ENCODE measurements around the gene ELMOD1.

ELMOD1 gene

DNA sequence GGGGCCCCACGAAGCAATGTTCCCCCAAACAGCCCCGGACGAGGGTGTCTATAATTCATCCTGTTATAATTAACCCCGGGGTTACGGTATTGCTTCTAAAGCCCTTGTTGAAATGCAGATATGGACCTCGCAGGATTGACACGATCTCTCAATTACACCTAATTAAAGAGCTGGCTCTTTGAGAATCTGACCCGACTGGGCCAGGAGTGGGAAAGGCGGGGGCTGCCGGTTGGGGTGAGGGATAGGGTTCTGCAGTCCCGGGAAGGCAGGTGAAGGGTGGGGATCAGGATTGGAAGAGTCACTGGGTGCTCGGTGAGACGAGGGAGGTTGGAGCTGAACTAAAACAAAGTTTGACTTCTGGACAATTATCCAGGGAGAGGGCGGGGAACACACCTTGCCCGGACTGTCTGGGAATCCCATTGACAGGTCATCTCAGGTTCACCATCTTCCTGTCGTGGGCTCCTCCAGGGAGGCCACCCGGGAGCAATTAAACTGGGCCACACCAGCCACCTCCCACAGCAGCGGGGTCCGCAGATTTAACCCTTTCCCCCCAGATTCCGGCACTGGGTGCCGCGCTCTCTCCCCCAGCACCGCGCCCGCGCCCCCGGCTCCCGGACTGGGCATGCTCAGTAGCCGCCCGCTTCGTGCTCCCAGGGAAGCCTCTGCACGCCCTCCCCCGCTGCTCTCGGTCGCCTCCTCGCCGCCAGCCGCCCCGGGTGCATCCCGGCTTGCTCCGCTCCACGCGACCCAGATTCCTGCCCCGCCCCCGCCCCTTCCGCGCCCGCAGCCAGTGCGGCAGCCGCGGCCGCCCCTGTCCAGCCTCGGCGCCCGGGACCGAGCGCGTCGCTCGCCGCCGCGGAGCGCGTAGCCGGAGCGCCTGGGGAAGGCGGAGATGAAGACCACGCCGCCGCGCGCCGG lies at the start of gene ELMOD1:
ELMOD1 (plus strand) TSS at position 688 of the 918 bp plus-strand sequence. CDS start 27,043 bp downstream, outside the sequence.
- Histone ChIP-seq H3K4me3 (ENCODE audit: low read depth in 1 of 2, low read length in 2 of 2) (peak within 1 kb of the TSS; percentile 47 to 63), H3K9me3 (ENCODE audit: low read length) (no peaks in the 10 kb centered on the region), H3K27me3 (ENCODE audit: control insufficient read depth in 1 of 2, insufficient read depth in 2 of 2, low read length in 2 of 2) (peaks cover 23 to 39% of the 10 kb centered on the region in 2 donors), H3K9ac (ENCODE audit: low read length) (no peak within 1 kb of the TSS), H3K4me1 (ENCODE audit: insufficient read depth, low read length) (no peaks in the 10 kb centered on the region), H3K36me3 (ENCODE audit: insufficient read depth, low read length) (no peaks in the 10 kb centered on the region), H3K27ac (ENCODE audit: low read depth, low read length) (no peak within 1 kb of the TSS)

DNA sequence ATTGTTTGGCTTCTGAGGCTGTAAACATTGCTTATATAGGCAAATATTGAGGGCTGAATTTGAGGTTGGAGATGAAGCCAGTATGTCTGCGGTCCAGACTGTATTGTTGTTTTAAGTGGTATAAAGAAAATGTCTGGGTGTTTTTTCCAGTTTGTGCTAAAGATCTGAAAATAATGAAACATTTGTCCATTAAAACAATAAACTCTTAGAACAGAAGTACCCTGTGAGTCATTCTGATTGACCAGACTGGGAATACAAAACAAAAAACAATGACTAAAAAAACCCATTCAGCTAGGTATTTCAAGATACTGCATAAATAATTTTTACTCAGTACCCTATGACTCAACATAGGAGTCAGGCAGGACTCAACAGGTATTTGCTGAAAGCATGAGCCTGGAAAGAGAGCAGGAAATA lies 45.8 kb upstream of the ELMOD1 start:
- H3K4me1 ChIP-seq (ENCODE audit: insufficient read depth, low read length), result no peaks in the 10 kb centered on the region
- H3K4me3 ChIP-seq (ENCODE audit: low read depth in 1 of 2, low read length in 2 of 2), result no peak overlapping the region
- H3K9me3 ChIP-seq (ENCODE audit: low read length), result no peaks in the 10 kb centered on the region
- H3K36me3 ChIP-seq (ENCODE audit: insufficient read depth, low read length), result peaks cover 3% of the 10 kb centered on the region
- no peaks in the 10 kb centered on the region for H3K27me3 ChIP-seq (ENCODE audit: control insufficient read depth in 1 of 2, insufficient read depth in 2 of 2, low read length in 2 of 2)
- H3K9ac ChIP-seq (ENCODE audit: low read length), result no peak overlapping the region
- H3K27ac ChIP-seq (ENCODE audit: low read depth, low read length), result no peak overlapping the region

DNA sequence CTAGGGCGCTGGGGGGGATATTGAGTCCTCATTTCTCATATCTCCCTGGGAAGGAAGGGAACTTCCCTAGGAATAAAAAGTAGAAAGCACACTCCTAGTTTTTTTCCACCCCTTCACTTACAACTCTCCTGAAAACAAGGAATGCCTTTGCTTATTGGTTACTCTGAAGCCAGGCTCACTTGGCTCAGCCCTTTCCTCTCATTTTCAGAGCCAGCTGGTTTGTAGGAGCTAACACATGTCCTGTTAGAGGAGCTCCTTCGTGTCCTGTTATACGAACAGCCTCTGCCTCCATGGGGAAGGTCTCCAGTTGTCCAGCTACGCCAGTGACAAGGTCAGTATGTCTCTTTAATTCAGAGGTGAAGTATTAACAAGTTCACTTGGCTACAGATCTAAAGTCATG lies 43.0 kb upstream of the ELMOD1 start:
- Histone ChIP-seq H3K9ac (ENCODE audit: low read length) (no peak overlapping the region), H3K9me3 (ENCODE audit: low read length) (no peaks in the 10 kb centered on the region), H3K36me3 (ENCODE audit: insufficient read depth, low read length) (peaks cover 3% of the 10 kb centered on the region), H3K4me1 (ENCODE audit: insufficient read depth, low read length) (no peaks in the 10 kb centered on the region), H3K4me3 (ENCODE audit: low read depth in 1 of 2, low read length in 2 of 2) (no peak overlapping the region), H3K27me3 (ENCODE audit: control insufficient read depth in 1 of 2, insufficient read depth in 2 of 2, low read length in 2 of 2) (no peaks in the 10 kb centered on the region), H3K27ac (ENCODE audit: low read depth, low read length) (no peak overlapping the region)

DNA sequence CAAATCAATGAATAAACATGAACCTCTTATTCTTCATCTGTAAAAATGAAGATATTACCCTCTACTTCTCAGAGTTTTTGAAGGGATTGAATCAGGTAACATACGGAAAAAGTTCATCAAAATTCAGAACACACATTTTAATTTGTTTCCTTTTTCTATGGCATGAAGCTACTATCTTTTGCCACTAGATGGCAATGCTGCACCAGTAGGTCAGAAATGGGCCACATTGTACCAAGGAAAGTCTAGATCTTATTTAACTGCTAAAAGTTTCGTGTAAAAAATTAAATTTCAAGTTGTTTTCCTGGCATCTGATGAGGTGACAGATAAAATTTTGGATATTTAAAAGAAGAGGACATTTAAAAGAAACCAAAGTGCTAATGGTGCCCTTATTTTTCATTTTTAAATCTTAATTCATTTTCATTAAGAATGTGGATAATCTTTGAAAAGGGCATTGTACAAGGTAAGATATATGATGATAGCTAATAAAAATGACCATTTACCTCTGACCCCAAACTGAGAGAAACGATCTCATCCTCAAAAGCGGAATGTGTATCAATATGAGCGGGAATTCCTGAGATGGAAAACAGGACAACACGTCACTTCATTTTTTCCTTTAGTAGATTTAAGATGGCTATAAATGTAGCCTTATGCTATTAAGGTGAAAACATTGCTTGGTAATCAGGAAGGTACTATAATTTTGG lies 41.5 kb upstream of the ELMOD1 start:
- Histone ChIP-seq H3K27ac (ENCODE audit: low read depth, low read length) (no peak overlapping the region), H3K27me3 (ENCODE audit: control insufficient read depth in 1 of 2, insufficient read depth in 2 of 2, low read length in 2 of 2) (no peaks in the 10 kb centered on the region), H3K36me3 (ENCODE audit: insufficient read depth, low read length) (peaks cover 7% of the 10 kb centered on the region), H3K4me1 (ENCODE audit: insufficient read depth, low read length) (no peaks in the 10 kb centered on the region), H3K4me3 (ENCODE audit: low read depth in 1 of 2, low read length in 2 of 2) (no peak overlapping the region), H3K9me3 (ENCODE audit: low read length) (no peaks in the 10 kb centered on the region), H3K9ac (ENCODE audit: low read length) (no peak overlapping the region)

DNA sequence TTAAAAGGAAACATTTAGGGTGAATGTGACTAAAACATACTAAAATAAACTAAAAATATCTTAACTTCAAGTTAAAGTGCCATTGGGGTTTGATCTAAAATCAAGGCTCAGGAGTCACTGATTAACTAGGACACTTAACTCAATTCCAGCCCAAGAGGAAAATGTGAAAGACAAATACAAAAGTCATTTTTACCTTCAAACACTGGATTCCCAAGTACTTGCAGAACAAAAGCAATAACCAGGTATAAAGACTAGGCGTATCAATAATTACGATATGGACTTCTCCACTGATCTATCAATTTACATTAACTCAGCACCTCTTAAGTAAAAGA lies 41.0 kb upstream of the ELMOD1 start:
- no peak overlapping the region for H3K4me3 ChIP-seq (ENCODE audit: low read depth in 1 of 2, low read length in 2 of 2)
- H3K9ac ChIP-seq (ENCODE audit: low read length), result no peak overlapping the region
- no peaks in the 10 kb centered on the region for H3K9me3 ChIP-seq (ENCODE audit: low read length)
- peaks cover 7% of the 10 kb centered on the region for H3K36me3 ChIP-seq (ENCODE audit: insufficient read depth, low read length)
- H3K27me3 ChIP-seq (ENCODE audit: control insufficient read depth in 1 of 2, insufficient read depth in 2 of 2, low read length in 2 of 2), result no peaks in the 10 kb centered on the region
- H3K4me1 ChIP-seq (ENCODE audit: insufficient read depth, low read length), result no peaks in the 10 kb centered on the region
- no peak overlapping the region for H3K27ac ChIP-seq (ENCODE audit: low read depth, low read length)

DNA sequence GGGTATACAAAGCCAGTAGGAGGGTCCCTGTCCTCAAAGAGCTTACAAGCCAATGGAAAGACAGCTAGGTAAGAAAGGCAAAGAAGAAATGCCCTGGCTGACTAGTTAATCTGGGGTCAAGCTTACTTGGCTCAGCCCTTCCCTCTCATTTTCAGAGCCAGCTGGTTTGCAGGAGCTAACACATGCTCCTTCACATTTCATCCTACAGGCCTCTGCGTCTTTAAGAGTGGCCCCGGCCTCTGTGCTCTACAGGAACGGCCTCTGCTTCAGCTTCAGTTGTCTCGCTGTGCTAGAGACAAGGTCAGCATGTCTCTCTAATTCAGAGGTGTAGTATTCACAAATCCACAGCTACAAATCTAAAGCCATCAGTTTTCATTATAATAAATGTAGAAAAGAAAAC lies 40.6 kb upstream of the ELMOD1 start:
- no peak overlapping the region for H3K4me3 ChIP-seq (ENCODE audit: low read depth in 1 of 2, low read length in 2 of 2)
- no peaks in the 10 kb centered on the region for H3K27me3 ChIP-seq (ENCODE audit: control insufficient read depth in 1 of 2, insufficient read depth in 2 of 2, low read length in 2 of 2)
- H3K4me1 ChIP-seq (ENCODE audit: insufficient read depth, low read length), result no peaks in the 10 kb centered on the region
- H3K36me3 ChIP-seq (ENCODE audit: insufficient read depth, low read length), result peaks cover 7% of the 10 kb centered on the region
- no peak overlapping the region for H3K9ac ChIP-seq (ENCODE audit: low read length)
- no peak overlapping the region for H3K27ac ChIP-seq (ENCODE audit: low read depth, low read length)
- H3K9me3 ChIP-seq (ENCODE audit: low read length), result no peaks in the 10 kb centered on the region

DNA sequence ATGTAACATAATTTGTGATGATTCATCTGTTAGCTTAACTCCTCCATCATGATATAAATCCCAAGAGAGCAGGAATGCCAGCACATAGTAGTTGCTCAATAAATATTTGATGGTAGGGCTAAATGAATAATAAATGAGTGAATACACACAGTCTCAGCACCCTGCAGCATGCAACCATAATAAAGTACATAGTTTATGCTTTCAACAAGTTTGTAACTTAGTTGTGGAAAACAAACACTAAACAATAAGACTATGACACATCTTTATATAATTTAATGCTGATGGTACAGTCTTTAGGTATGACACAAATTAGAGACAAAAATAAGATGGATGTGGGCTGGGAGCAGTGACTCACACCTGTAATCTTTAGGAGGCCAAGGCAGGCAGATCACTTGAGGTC lies 29.3 kb upstream of the ELMOD1 start:
- no peak overlapping the region for H3K27ac ChIP-seq (ENCODE audit: low read depth, low read length)
- no peaks in the 10 kb centered on the region for H3K9me3 ChIP-seq (ENCODE audit: low read length)
- peaks cover 18% of the 10 kb centered on the region for H3K4me1 ChIP-seq (ENCODE audit: insufficient read depth, low read length)
- H3K9ac ChIP-seq (ENCODE audit: low read length), result no peak overlapping the region
- no peaks in the 10 kb centered on the region for H3K27me3 ChIP-seq (ENCODE audit: control insufficient read depth in 1 of 2, insufficient read depth in 2 of 2, low read length in 2 of 2)
- H3K4me3 ChIP-seq (ENCODE audit: low read depth in 1 of 2, low read length in 2 of 2), result no peak overlapping the region
- no peaks in the 10 kb centered on the region for H3K36me3 ChIP-seq (ENCODE audit: insufficient read depth, low read length)

DNA sequence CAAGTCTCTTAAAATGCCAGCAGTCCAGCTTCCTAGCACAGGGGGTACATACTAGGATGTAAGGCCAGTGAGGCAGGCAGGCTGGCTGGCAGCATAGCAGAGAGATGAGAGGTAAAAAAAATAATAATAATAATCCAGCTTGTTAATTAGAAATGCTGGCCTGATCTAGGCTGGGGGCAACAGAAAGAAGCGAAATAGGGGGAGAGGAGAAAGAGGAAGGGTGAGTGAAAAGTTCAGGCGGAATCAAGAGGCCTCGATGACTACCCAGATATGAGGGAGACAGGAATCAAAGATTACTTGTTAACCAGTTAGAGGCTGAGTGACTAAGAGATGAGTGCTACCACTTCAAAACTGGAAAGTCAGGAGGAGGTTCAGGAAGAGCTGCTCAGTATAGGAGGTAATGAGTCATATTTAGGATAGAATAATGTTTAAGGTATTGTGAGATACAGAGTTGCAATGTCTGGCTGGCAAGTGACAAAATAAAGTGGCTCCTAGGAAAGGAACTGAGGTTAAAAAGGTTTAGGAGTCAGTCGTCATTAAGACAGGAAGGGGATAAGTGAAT lies 28.2 kb upstream of the ELMOD1 start:
- H3K9me3 ChIP-seq (ENCODE audit: low read length), result no peaks in the 10 kb centered on the region
- no peak overlapping the region for H3K9ac ChIP-seq (ENCODE audit: low read length)
- H3K27ac ChIP-seq (ENCODE audit: low read depth, low read length), result no peak overlapping the region
- no peaks in the 10 kb centered on the region for H3K36me3 ChIP-seq (ENCODE audit: insufficient read depth, low read length)
- no peaks in the 10 kb centered on the region for H3K27me3 ChIP-seq (ENCODE audit: control insufficient read depth in 1 of 2, insufficient read depth in 2 of 2, low read length in 2 of 2)
- H3K4me3 ChIP-seq (ENCODE audit: low read depth in 1 of 2, low read length in 2 of 2), result no peak overlapping the region
- H3K4me1 ChIP-seq (ENCODE audit: insufficient read depth, low read length), result peaks cover 18% of the 10 kb centered on the region

DNA sequence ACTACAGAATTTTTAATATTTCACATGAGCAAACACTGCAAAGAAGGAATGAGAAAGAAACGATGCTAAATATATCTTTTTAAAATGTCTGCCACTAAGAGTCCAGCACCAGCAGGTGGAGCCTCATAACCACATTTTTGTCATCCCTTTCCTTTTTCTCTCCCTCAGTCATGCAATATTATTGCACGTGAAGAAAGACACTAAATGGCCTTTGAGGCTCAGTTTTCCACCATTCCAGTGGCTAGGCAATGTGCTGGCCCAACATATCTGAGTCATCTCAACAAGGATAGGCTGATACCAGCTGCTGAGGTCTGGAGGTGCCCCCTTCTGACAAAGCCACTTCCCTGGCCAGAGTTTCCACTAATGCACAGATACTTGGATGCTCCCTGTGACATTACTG lies 27.2 kb upstream of the ELMOD1 start:
- no peak overlapping the region for H3K9ac ChIP-seq (ENCODE audit: low read length)
- H3K4me3 ChIP-seq (ENCODE audit: low read depth in 1 of 2, low read length in 2 of 2), result no peak overlapping the region
- H3K36me3 ChIP-seq (ENCODE audit: insufficient read depth, low read length), result no peaks in the 10 kb centered on the region
- peaks cover 18% of the 10 kb centered on the region for H3K4me1 ChIP-seq (ENCODE audit: insufficient read depth, low read length)
- no peaks in the 10 kb centered on the region for H3K27me3 ChIP-seq (ENCODE audit: control insufficient read depth in 1 of 2, insufficient read depth in 2 of 2, low read length in 2 of 2)
- no peaks in the 10 kb centered on the region for H3K9me3 ChIP-seq (ENCODE audit: low read length)
- H3K27ac ChIP-seq (ENCODE audit: low read depth, low read length), result no peak overlapping the region

DNA sequence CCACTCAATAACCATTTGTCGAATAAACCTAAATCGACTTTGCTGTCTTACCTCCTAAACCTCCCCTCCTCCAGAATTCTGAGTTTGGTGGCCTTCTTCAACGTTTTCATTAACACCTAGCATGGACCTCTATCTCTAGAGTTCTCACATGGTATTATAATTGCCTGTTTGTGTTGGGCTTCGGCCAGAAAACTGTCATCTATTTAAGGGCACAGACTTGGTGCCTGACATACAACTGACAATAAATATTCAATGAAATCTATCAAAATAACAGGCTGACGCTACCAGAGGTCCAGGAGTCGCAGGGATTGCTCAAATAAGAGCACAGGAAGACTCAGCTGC lies 26.1 kb upstream of the ELMOD1 start:
- no peaks in the 10 kb centered on the region for H3K36me3 ChIP-seq (ENCODE audit: insufficient read depth, low read length)
- H3K27me3 ChIP-seq (ENCODE audit: control insufficient read depth in 1 of 2, insufficient read depth in 2 of 2, low read length in 2 of 2), result no peaks in the 10 kb centered on the region
- peak overlapping the region; percentile 69 for H3K9ac ChIP-seq (ENCODE audit: low read length)
- peaks cover 18% of the 10 kb centered on the region for H3K4me1 ChIP-seq (ENCODE audit: insufficient read depth, low read length)
- H3K9me3 ChIP-seq (ENCODE audit: low read length), result no peaks in the 10 kb centered on the region
- H3K27ac ChIP-seq (ENCODE audit: low read depth, low read length), result peak overlapping the region; percentile 79
- H3K4me3 ChIP-seq (ENCODE audit: low read depth in 1 of 2, low read length in 2 of 2), result peak overlapping the region; percentile 90 to 96

DNA sequence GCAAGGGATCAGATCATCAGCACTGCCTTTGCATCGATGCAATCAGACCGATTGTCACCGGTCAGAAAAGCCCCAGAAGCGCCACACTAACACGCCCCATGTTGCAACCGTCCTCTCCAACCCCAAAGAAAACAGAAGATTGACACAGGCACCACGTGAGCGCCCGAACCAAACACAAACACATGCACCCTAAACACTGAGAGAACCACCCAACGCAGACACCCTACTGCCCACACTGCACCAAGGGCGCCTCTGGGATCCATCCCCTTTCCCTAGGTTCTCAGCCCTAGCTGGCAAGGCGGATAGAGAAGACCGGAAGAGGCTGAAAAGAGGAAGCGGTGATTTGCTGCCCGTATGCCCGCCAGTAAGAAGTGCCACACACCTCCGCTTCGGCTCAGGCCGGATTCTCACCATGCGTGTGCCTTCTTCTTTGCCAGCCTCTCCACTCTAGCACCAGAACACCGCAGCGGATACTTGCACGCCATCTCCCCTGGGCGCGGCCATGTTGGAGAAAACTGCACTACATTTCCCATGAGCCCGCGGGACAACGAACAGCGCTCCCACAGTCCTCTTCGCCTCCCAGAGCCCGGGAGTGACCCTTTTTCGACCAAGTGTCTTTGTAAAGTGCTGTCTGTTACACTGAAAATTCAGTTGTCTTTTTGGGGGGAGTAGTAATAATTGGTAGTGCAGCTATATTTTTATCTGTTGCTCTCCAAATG lies 25.6 kb upstream of the ELMOD1 start, which contains the start of gene ALKBH8:
ALKBH8 (minus strand) TSS at position 517 of the 719 bp plus-strand sequence. CDS start 4,842 bp downstream, outside the sequence.
- no peaks in the 10 kb centered on the region for H3K36me3 ChIP-seq (ENCODE audit: insufficient read depth, low read length)
- H3K4me1 ChIP-seq (ENCODE audit: insufficient read depth, low read length), result peaks cover 18% of the 10 kb centered on the region
- peak within 1 kb of the TSS; percentile 69 for H3K9ac ChIP-seq (ENCODE audit: low read length)
- peak within 1 kb of the TSS; percentile 79 for H3K27ac ChIP-seq (ENCODE audit: low read depth, low read length)
- peak within 1 kb of the TSS; percentile 90 to 96 for H3K4me3 ChIP-seq (ENCODE audit: low read depth in 1 of 2, low read length in 2 of 2)
- H3K9me3 ChIP-seq (ENCODE audit: low read length), result no peaks in the 10 kb centered on the region
- no peaks in the 10 kb centered on the region for H3K27me3 ChIP-seq (ENCODE audit: control insufficient read depth in 1 of 2, insufficient read depth in 2 of 2, low read length in 2 of 2)

All from muscle layer of colon (tissue), 2 donors.